K562 (cell line): ENCODE data around the gene TMEM266. TPM values are rescaled to one million over a fixed set of nuclear protein-coding genes. Genes with fewer than 3 reads are reported as not detected.

Experiments used
- BRF1 ChIP-seq: IDR thresholded peaks from 3 replicates; pipeline ENCODE4 v1.6.1; 2011; ENCODE audit warnings: borderline replicate concordance, mild to moderate bottlenecking; ENCODE audit not compliant: insufficient read length; ENCODE audit errors: extremely low read depth
- CBX8 ChIP-seq: fragments of 200-600 bp; sonication (generic); IDR thresholded peaks from 2 replicates; pipeline ENCODE4 v1.6.1; 2012; ENCODE audit warnings: borderline replicate concordance, mixed run types, low read depth, mild to moderate bottlenecking, moderate library complexity, mixed read lengths, low read length, control low read depth, inconsistent platforms; ENCODE audit not compliant: poor library complexity, severe bottlenecking; ENCODE audit errors: extremely low read depth
- CHD7 ChIP-seq: fragments of 200-600 bp; sonication (generic); IDR thresholded peaks from one replicate; pipeline ENCODE4 v1.6.1; 2012; ENCODE audit warnings: mild to moderate bottlenecking, low read depth, low read length, inconsistent platforms
- CREB3 ChIP-seq: fragments of 450-650 bp; conservative IDR thresholded peaks from 2 replicates; pipeline ENCODE4 v1.6.1; 2016; ENCODE audit warnings: missing genetic modification characterization, low read depth, mild to moderate bottlenecking, missing compliant biosample characterization, moderate library complexity
- NBN ChIP-seq: fragments of 450-650 bp; IDR thresholded peaks from 2 replicates; pipeline ENCODE4 v1.6.1; 2016; ENCODE audit warnings: low read depth, mild to moderate bottlenecking
- ZBTB11 ChIP-seq, 3 experiments: fragments of 200-800 bp in 1 of 3; fragments of 250-450 bp in 1 of 3; fragments of 450-650 bp in 1 of 3; sonication (Bioruptor Pico) in 1 of 3; sonication (Bioruptor generic) in 1 of 3; formaldehyde crosslinking in 1 of 3; IDR thresholded peaks; 2 replicates each; pipeline versions ENCODE4 v1.6.1 to v1.8.0; 2016 to 2022; ENCODE audit warnings: mild to moderate bottlenecking in 2 of 3, missing genetic modification characterization in 2 of 3, missing compliant biosample characterization in 1 of 3, moderate library complexity in 1 of 3
- ZNF184 ChIP-seq: sonication (generic); formaldehyde crosslinking; IDR thresholded peaks from 2 replicates; pipeline ENCODE4 v1.5.0; 2020; ENCODE audit warnings: missing genetic modification reagents
- polyA plus RNA-seq, 8 experiments: library from polyadenylated mRNA; depleted of rRNA in 4 of 8; stranded (reverse) in 5 of 8; unstranded in 3 of 8; fragments of >200 nt; fragmentation: Nextera tagmentation in 2 of 8; fragmentation: Illumina TruSeq in 1 of 8; extraction: Ambion mirVana in 2 of 8; extraction: Trizol in 1 of 8; gene quantifications; 2 replicates each; pipeline versions ENCODE4 v1.2.1 to v1.2.3, GENCODE V29; 2011 to 2014; ENCODE audit warnings: inconsistent platforms in 1 of 8, missing spikeins in 1 of 8
- total RNA-seq, 7 experiments: library from RNA; depleted of rRNA in 6 of 7; stranded (reverse); fragments of >200 nt in 6 of 7; fragmentation: Illumina TruSeq in 2 of 7; extraction: Trizol in 2 of 7; gene quantifications; 2 replicates each; pipeline versions ENCODE4 v1.2.1 to v1.2.3, GENCODE V29; 2011 to 2021; ENCODE audit warnings: low replicate concordance in 1 of 7

The TMEM266 gene
- total and polyA plus RNA-seq, 9 of the 15 experiments (the other 6 are each of a cell fraction or from before 2014, with no cell fraction given) = not detected

DNA sequence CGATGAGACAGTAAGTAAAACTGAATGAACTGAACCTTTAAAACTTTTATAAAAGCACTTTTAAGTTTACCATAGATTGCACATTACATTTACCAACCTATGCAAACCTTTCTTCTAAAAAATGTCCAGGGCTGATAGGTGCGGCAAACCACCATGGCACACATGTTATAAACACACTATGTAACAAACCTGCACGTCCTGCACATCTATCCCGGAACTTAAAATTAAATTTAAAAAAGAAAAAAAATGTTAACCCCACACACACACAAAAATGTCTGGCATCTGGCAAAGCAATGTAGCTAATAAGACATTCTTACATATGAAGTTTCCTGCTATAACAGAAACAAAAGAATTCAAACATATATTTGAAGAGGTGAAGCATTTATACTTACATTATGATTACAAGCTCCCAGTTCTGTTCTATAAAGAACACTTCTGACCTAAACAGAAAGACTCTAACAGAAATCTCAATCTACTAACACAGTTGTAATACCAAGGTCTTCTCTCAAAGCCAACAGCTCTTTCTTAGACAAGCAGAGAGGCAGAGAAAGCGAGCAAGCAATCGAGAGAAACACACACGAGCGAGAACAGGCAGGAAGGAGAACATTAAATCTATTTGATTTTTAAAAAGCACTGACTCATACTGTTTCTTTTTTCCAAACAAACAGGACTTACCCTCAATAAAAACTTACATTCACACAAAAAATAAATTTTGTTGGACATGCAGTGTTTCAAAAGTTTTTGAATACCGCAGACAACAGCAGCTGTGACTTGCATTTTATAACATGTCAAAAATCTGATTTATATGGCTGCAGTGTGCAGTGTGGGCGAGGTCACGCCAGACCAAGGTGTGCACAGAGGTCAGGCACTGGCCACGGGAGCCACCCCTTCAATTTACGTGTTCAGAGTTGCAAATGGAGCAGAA, 47.9 kb upstream of the TMEM266 start, which contains the start of gene NRG4 (continued):
- TF ChIP-seq CHD7 = no peak
- peak; percentile 57; the same call in 1 of the 2 replicates for TF ChIP-seq NBN
- no peak for TF ChIP-seq CBX8
- TF ChIP-seq ZNF184 (CRISPR knock-in tag) = no peak
- TF ChIP-seq BRF1 = no peak
- TF ChIP-seq ZBTB11 (CRISPR knock-in tag; IDR thresholded peaks at IDR 0.05) = no peak
- no peak for TF ChIP-seq CREB3 (tag)
